AG09319 (cell line): Measurements from ENCODE around the gene PSD4.

Source experiments
- DNase-seq: peaks from one replicate; pipeline ENCODE4 v3.0.0-alpha.2; 2010; ENCODE audit warnings: low read depth; ENCODE audit errors: extremely low read depth
- TF ChIP-seq, protein P1 (sequence below): IDR thresholded peaks from 2 replicates; pipeline ENCODE4 v1.5.1; 2011; ENCODE audit warnings: low read depth, mild to moderate bottlenecking, inconsistent platforms, low read length, moderate library complexity

PSD4 gene

DNA sequence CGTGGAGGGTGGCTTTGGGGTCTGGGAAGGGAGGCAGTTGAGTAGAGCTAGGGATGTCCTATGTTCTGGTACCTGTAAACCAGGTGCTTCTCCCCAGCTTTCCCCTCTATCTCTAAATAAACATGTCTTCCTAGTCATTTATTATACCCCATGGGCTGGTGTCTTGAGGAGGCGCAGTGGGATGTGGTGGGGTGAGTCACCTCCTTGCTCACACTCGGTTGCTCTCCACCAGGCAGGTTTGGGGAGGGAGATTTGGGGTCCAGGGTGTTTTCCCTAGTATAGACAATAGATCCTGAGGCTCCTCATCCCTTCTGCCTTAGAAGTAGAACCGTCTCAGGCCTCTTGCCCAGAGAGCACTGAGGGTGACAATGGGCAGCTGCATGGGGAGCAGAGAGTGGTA, 5.1 kb downstream of the PSD4 start:
- no peak for DNase-seq
- TF ChIP-seq, protein P1, sequence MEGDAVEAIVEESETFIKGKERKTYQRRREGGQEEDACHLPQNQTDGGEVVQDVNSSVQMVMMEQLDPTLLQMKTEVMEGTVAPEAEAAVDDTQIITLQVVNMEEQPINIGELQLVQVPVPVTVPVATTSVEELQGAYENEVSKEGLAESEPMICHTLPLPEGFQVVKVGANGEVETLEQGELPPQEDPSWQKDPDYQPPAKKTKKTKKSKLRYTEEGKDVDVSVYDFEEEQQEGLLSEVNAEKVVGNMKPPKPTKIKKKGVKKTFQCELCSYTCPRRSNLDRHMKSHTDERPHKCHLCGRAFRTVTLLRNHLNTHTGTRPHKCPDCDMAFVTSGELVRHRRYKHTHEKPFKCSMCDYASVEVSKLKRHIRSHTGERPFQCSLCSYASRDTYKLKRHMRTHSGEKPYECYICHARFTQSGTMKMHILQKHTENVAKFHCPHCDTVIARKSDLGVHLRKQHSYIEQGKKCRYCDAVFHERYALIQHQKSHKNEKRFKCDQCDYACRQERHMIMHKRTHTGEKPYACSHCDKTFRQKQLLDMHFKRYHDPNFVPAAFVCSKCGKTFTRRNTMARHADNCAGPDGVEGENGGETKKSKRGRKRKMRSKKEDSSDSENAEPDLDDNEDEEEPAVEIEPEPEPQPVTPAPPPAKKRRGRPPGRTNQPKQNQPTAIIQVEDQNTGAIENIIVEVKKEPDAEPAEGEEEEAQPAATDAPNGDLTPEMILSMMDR, result no peak

DNA sequence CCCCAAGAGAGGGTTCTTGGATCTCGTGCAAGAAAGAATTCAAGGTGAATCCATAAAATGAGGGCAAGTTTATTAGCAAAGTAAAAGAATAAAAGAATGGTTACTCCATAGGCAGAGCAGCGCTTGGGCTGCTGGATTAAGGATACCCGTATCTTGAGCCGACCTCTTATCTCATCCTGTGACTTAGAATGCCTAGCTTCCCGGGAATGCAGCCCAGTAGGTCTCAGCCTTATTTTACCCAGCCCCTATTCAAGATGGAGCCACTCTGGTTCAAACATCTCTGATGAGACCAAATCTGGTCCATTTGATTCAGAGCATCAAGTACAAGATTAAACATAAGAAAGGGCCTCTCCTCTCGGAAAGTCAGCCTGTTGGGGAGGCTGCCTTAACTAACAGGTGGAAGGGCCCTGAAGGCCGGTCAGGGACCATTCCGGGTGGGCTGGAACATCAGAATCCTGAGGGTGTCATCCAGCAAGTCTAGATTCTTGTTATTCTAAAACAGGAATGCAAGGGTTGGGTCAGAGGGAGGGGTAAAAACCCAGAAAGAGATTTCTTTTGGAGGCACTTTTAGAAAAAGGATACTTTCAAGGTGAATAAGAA, 5.8 kb downstream of the PSD4 start:
- DNase-seq, result no peak
- TF ChIP-seq, protein P1, result no peak

DNA sequence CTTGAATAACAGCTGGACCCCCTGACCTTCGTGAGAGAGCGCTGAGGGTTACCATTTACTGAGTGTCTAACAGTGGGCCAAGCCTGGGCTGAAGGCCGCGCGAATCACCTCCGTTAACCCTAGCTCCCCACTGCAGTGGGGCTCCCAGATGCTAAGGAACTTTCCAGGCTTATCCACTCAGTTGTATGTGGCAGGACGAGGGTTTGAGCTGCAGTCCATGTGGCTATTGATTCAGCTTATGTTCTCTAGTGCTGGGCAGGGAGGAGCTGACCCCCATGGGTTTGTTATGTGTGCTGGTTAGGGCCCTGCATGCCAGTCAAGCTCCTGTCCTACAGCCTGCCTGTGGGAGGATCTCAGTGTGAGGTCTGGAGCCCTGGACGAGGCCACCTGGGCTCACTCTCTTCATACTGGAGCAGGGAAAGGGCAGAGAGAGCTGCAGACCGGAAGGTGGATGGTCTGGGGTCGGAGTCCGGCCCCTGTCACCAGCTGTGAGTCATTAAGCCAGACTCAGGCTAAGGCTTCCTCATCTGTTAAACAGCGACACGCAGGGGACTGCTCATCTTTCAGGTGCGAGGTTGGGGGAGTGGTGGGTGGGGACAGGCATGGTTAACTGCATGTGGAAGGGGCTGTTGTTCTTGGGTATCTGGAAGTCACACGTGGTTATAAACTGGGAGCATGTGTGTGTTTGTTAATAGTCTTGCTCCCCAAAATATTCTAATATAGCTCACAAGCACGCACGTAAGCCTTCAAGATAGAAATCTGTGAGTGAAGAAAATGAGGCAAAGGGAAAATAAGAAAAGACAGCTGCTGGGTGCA, 6.6 kb downstream of the PSD4 start:
- TF ChIP-seq, protein P1, result no peak
- no peak for DNase-seq

DNA sequence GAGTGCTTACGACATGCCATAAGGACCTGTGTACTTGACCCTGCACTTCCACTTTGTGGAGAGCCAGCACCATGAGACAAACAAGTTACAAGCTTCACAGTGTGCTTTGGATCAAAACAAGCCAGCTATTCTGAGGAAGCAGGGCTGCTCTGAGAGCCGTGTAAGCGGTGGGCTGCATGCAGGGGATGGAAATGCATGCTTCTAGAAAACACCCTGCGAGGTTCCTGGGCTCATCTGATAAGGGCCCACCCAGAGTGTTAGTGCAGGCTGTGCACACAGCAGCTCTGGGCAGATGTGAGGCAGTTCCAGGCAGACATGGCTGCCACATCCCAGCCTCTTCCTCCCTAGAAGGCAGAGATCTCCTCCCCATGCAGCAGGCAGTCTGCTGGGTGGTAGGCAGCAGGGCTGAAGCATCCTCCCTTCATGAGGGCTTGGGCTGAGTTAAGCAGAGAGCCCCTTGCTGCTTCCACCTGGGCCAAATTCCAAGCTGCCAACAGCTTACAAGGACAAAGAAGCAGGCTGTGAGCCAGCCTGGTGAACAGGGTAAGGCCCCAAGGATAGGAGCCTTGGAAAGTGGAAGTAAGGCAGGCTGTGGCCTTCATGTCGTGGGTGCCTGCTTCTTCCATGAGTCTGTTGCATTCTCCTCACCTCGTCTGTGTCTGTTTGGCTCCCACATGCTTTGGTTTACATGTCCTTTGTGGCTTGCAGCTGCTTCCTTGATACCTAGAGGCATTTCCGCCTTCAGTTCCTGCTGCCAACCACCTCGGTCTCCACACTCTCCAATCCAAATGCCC, 7.7 kb downstream of the PSD4 start:
- TF ChIP-seq, protein P1, result no peak
- DNase-seq, result no peak

DNA sequence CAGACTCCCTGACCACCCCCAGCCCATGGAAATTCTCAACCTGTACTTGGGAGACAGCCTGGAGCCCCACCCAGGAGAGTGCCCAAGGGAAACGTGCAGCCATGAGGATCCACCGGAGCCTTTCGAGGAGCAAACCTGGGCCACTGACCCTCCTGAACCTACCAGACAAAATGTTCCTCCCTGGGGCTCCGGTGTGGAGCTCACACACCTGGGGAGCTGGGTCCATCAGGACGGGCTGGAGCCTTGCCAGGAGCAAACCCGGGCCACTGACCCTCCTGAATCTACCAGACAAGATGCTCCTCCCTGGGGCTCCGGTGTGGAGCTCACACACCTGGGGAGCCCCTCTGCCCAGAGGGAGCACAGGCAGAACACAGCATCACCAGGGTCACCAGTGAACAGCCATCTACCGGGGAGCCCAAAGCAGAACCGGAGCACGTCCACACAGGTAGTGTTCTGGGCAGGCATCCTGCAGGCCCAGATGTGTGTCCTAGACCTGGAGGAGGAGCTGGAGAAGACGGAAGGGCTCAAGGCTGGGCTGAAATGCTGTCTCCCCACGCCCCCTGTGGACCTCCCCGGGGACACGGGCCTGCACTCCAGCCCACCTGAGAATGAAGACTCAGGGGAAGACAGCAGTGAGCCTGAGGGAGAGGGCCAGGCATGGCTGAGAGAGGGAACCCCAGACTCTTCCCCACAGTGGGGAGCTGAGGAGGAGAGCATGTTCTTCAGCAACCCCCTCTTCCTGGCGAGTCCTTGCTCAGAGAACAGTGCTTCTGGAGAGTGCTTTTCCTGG, 8.9 kb downstream of the PSD4 start:
- TF ChIP-seq, protein P1, result no peak
- DNase-seq, result no peak

DNA sequence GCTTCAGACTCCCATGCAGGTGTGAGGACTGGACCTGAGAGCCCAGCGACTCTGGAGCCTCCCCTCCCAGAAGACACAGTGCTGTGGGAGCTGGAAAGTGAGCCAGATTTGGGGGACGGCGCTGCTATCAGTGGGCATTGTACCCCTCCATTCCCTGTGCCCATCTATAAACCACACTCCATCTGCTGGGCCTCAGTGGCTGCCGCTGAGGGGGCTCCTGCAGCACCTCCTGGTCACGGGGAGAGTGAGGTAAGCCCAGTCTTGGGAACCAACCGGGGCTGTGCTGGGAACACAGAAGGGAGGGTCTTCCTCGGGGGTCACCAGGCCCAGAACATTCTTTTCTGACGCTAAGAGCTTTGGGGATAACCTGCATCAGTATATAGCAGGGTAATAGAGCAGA, 9.5 kb downstream of the PSD4 start:
- TF ChIP-seq, protein P1, result no peak
- no peak for DNase-seq
